ENCODE measurements around the gene SLC9A6. TPM values are rescaled to one million over a fixed set of nuclear protein-coding genes. Genes with fewer than 3 reads are reported as not detected.

Gene SLC9A6
- polyA plus RNA-seq, 3 donors = 5.8 to 15.7 (median 14.2) TPM

DNA sequence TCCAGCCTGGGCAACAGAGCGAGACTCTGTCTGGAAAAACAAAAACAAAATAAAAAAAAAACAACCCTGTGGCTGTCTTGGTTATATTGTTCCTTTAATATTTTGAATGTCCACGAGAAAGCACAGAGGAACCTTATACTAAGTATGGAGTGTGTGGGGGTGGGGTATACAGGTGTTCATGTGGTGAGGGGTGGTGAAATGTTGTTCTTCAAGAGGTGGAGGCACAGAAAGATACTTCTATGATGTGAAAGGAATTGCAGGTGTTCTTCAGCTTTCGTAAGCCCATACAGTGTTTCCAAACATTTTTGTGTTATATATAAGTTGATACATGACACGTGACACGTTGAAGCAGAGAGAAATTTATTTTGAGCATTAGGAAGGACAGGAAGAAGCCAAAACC is 46.4 kb downstream of the SLC9A6 start:
- intact Hi-C loops (cut with micrococcal nuclease) = no loop called here
- Mint-ChIP-seq H3K4me3 (no peak overlapping the region), H3K27me3 (ENCODE audit: low read depth in 3 of 3) (peaks cover 0 to 2% (median 0%) of the 10 kb centered on the region in 3 donors), H3K4me1 (no peaks in the 10 kb centered on the region), H3K36me3 (peaks cover 31 to 41% of the 10 kb centered on the region in 2 donors), H3K27ac (no peak overlapping the region), H3K9me3 (no peaks in the 10 kb centered on the region)
- no peak for DNase-seq
- Histone ChIP-seq H3K27ac (ENCODE audit: low read depth in 1 of 2, low read length in 2 of 2) (no peak overlapping the region), H3K9me3 (replicated peaks in 1 of 2; ENCODE audit: control insufficient read depth in 1 of 2, insufficient read depth in 1 of 2, low read length in 2 of 2) (no peaks in the 10 kb centered on the region), H3K4me1 (ENCODE audit: control insufficient read depth in 1 of 2, insufficient read depth in 2 of 2, low read length in 2 of 2) (no peaks in the 10 kb centered on the region), H2AFZ (ENCODE audit: insufficient read depth, low read depth, low read length, poor library complexity, severe bottlenecking) (no peak overlapping the region), H3K4me2 (replicated peaks; ENCODE audit: extremely low read depth, low read length, poor library complexity, severe bottlenecking) (no peak overlapping the region), H3K36me3 (replicated peaks in 1 of 2; ENCODE audit: control insufficient read depth in 1 of 2, insufficient read depth in 2 of 2, low read length in 2 of 2) (peaks cover 29 to 68% of the 10 kb centered on the region in 2 donors), H3K9ac (ENCODE audit: insufficient read depth, low read length, poor library complexity, severe bottlenecking) (no peak overlapping the region), H3K79me2 (ENCODE audit: insufficient read depth, low read length) (no peaks in the 10 kb centered on the region), H3K27me3 (ENCODE audit: control insufficient read depth in 2 of 2, insufficient read depth in 2 of 2, low read length in 2 of 2) (no peaks in the 10 kb centered on the region), H3K4me3 (replicated peaks in 1 of 3; ENCODE audit: low read depth in 2 of 3, low read length in 3 of 3) (no peak overlapping the region), H4K20me1 (ENCODE audit: insufficient read depth, low read length) (no peaks in the 10 kb centered on the region)
- WGBS (ENCODE audit: insufficient coverage) = no CpG with 5 or more reads among the region's 5 CpGs
- TF ChIP-seq, protein P1, sequence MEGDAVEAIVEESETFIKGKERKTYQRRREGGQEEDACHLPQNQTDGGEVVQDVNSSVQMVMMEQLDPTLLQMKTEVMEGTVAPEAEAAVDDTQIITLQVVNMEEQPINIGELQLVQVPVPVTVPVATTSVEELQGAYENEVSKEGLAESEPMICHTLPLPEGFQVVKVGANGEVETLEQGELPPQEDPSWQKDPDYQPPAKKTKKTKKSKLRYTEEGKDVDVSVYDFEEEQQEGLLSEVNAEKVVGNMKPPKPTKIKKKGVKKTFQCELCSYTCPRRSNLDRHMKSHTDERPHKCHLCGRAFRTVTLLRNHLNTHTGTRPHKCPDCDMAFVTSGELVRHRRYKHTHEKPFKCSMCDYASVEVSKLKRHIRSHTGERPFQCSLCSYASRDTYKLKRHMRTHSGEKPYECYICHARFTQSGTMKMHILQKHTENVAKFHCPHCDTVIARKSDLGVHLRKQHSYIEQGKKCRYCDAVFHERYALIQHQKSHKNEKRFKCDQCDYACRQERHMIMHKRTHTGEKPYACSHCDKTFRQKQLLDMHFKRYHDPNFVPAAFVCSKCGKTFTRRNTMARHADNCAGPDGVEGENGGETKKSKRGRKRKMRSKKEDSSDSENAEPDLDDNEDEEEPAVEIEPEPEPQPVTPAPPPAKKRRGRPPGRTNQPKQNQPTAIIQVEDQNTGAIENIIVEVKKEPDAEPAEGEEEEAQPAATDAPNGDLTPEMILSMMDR (IDR thresholded peaks at IDR 0.05) = no peak

DNA sequence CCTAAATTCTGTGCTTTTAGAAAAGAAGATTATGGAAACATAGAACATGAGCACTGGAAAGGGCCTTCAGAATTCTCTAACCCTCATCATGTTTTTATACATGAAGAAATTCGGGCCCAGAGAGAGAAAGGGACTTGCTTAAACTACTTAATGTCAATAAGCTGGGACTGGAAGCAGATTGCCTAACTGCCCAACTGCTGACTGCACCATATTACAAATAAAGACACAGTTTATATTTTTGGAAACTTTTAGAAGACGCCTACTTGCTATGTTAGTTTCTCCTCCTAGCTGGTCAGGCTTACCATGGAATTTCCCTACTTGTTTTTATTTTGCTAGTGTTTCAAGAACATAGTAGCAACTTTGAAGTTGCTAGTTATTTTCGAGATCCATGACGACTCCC is 47.1 kb downstream of the SLC9A6 start:
- Mint-ChIP-seq H3K9me3 (no peaks in the 10 kb centered on the region), H3K36me3 (peaks cover 29 to 44% of the 10 kb centered on the region in 2 donors), H3K4me1 (no peaks in the 10 kb centered on the region), H3K27me3 (ENCODE audit: low read depth in 3 of 3) (peaks cover 0 to 2% (median 0%) of the 10 kb centered on the region in 3 donors), H3K27ac (peak overlapping the region in 1 of 7 donors; percentile 3), H3K4me3 (no peak overlapping the region)
- no peaks in the 10 kb centered on the region for H3K27me3 ChIP-seq (ENCODE audit: control insufficient read depth in 2 of 2, insufficient read depth in 2 of 2, low read length in 2 of 2)
- TF ChIP-seq, protein P1 (IDR thresholded peaks at IDR 0.05) = no peak
- WGBS (ENCODE audit: insufficient coverage) = no CpG with 5 or more reads among the region's 4 CpGs
- no peak overlapping the region for H2AFZ ChIP-seq (ENCODE audit: insufficient read depth, low read depth, low read length, poor library complexity, severe bottlenecking)
- no peak for DNase-seq
- peaks cover 29 to 69% of the 10 kb centered on the region in 2 donors for H3K36me3 ChIP-seq (replicated peaks in 1 of 2; ENCODE audit: control insufficient read depth in 1 of 2, insufficient read depth in 2 of 2, low read length in 2 of 2)
- H3K79me2 ChIP-seq (ENCODE audit: insufficient read depth, low read length) = no peaks in the 10 kb centered on the region
- H3K9ac ChIP-seq (ENCODE audit: insufficient read depth, low read length, poor library complexity, severe bottlenecking) = no peak overlapping the region
- no peak overlapping the region for H3K4me3 ChIP-seq (replicated peaks in 1 of 3; ENCODE audit: low read depth in 2 of 3, low read length in 3 of 3)
- H3K4me2 ChIP-seq (replicated peaks; ENCODE audit: extremely low read depth, low read length, poor library complexity, severe bottlenecking) = no peak overlapping the region
- intact Hi-C loops (cut with micrococcal nuclease) = no loop called here
- no peaks in the 10 kb centered on the region for H3K4me1 ChIP-seq (ENCODE audit: control insufficient read depth in 1 of 2, insufficient read depth in 2 of 2, low read length in 2 of 2)
- H3K27ac ChIP-seq (ENCODE audit: low read depth in 1 of 2, low read length in 2 of 2) = no peak overlapping the region
- no peaks in the 10 kb centered on the region for H3K9me3 ChIP-seq (replicated peaks in 1 of 2; ENCODE audit: control insufficient read depth in 1 of 2, insufficient read depth in 1 of 2, low read length in 2 of 2)
- no peaks in the 10 kb centered on the region for H4K20me1 ChIP-seq (ENCODE audit: insufficient read depth, low read length)

Data from CD14-positive monocyte (primary cell).